VCaP (cell line): ENCODE measurements around the gene WASF3.

Experiments used
- H3K27ac ChIP-seq: fragments of 450-650 bp; 2 replicates; pipeline ENCODE4 v1.5.1; 2017
- TF ChIP-seq, protein P1 (sequence below): fragments of 450-650 bp; conservative IDR thresholded peaks from 2 replicates; pipeline ENCODE4 v1.5.1; 2017; ENCODE audit warnings: mild to moderate bottlenecking, moderate library complexity

WASF3 gene

DNA sequence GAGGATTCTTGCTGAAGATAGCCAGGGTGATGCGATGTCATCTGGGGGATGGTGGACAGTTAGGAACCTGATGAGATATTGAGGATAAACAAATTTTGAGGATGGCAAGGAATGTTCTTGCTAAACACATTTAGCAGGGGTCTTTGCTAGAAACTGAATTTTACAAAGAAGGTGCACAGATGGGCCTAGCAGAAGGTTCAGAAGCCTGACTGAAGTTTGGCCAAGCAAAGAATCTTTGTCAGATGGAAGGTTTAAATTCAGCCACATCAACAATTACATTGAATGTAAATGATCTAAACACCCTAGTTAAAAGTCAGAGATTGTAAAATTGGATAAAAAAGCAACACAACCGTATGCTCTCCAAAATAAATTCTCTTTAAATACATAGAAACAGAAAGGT lies 68.8 kb downstream of the WASF3 start:
- TF ChIP-seq, protein P1, sequence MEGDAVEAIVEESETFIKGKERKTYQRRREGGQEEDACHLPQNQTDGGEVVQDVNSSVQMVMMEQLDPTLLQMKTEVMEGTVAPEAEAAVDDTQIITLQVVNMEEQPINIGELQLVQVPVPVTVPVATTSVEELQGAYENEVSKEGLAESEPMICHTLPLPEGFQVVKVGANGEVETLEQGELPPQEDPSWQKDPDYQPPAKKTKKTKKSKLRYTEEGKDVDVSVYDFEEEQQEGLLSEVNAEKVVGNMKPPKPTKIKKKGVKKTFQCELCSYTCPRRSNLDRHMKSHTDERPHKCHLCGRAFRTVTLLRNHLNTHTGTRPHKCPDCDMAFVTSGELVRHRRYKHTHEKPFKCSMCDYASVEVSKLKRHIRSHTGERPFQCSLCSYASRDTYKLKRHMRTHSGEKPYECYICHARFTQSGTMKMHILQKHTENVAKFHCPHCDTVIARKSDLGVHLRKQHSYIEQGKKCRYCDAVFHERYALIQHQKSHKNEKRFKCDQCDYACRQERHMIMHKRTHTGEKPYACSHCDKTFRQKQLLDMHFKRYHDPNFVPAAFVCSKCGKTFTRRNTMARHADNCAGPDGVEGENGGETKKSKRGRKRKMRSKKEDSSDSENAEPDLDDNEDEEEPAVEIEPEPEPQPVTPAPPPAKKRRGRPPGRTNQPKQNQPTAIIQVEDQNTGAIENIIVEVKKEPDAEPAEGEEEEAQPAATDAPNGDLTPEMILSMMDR, result no peak
- H3K27ac ChIP-seq, result no peak overlapping the region

DNA sequence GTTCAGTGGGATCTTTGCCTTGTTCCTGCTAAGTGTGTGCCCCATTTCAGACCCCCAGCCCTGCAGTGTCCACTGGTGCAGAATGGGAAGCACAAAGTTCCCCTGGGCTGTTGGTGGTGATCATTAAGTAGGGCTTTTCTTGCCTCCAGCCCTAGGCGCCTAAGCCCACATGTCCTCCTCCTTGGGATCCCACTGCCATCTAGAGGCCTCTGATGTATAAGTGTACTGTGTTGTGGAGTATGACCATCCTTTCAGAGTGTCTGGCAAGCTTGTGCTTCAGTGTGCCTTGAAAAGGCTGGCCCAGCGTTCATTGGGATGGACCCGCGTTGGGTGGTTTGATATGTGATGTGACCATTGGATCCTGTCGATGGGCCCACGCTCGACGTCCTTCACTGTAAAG lies 71.2 kb downstream of the WASF3 start:
- H3K27ac ChIP-seq, result no peak overlapping the region
- TF ChIP-seq, protein P1, result 0 out of 2 replicates have a peak, but pooled peaks have one; percentile 25

DNA sequence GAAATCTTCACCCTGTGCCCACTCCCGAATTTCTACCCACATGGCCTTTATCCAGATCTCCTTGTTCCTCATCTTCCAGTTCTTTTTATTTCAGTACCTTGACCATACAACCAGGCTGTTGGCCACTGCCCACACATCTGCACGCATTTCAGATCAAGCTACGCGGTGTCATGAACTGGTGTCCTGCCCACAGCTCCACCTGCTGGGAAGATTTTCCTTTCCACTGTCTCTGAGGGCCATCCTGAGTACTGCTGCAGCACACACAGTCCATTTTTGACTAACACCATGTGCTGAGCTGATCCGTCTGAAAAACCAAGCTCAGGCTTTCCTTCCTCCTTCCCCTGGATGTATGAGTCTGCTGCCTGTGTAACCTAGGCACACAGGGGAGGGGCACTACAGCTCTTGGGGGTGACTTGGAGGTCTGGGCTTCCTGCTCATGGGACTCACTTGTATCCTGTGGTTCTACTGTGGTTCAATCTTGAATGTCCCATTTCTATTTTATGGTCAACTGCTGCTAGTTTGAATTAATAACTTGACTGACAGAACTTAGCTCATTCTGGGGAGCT lies 71.9 kb downstream of the WASF3 start:
- TF ChIP-seq, protein P1, result 0 out of 2 replicates have a peak, but pooled peaks have one; percentile 7
- no peak overlapping the region for H3K27ac ChIP-seq

DNA sequence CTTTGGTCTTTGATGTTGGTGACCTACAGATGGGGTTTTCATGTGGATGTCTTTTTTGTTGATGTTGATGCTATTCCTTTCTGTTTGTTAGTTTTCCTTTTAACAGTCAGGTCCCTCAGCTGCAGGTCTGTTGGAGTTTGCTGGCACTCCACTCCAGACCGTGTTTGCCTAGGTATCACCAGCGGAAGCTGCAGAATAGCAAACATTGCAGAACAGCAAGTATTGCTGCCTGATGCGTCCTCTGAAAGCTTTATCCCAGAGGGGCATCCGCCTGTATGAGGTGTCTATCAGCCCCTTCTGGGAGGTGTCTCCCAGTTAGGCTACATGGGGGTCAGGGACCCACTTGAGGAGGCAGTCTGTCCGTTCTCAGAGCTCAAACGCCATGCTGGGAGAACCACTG lies 78.2 kb downstream of the WASF3 start:
- H3K27ac ChIP-seq, result peak overlapping the region; percentile 89

DNA sequence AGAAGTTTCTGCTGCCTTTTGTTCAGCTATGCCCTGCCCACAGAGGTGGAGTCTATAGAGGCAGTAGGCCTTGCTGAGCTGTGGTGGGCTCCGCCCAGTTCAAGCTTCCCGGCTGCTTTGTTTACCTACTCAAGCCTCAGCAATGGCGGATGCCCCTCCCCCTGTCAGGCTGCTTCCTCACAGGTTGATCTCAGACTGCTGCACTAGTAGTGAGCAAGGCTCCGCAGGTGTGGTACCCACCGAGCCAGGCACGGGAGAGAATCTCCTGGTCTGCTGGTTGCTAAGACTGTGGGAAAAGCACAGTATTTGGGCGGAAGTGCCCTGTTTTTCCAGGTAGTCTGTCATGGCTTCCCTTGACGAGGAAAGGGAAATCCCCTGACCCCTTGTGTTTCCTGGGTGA lies 78.6 kb downstream of the WASF3 start:
- H3K27ac ChIP-seq, result peak overlapping the region; percentile 89

DNA sequence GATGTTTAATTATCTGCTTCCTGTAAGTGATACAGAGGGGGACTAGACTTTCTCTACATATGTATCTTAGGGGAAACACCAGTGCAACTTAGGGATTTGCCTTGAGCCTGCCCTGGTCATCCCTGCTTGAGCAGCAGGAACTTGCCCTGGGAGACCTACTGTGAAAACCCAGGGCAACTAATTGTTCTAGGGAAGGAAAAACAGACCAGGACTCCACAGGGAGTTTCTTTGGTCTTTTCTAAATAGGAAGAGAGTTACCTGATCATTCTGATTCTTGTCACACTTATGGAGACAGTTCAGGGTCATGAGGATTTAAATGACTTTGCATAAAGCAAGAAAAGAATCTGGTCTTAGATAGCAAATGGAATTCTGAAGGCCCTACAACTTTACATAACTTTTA lies 89.1 kb downstream of the WASF3 start:
- TF ChIP-seq, protein P1, result no peak
- no peak overlapping the region for H3K27ac ChIP-seq

DNA sequence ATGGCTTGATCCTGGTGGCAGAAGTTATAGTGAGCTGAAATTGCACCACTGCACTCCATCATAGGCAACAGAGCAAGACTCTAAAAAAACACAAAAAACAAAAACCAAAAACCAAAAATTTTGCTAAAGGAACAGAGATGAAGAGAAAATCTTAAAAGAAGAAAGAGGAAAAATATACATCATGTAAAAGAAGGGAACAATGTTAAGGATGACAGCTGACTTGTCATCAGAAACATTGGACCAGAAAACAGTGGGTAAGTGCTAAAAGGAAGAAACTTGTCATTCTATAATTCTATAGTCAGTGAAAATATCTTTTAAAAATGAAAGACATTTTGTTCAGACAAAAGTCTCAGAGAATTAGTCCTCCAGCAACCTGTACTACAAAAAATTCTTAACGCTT lies 93.8 kb downstream of the WASF3 start:
- TF ChIP-seq, protein P1, result no peak

DNA sequence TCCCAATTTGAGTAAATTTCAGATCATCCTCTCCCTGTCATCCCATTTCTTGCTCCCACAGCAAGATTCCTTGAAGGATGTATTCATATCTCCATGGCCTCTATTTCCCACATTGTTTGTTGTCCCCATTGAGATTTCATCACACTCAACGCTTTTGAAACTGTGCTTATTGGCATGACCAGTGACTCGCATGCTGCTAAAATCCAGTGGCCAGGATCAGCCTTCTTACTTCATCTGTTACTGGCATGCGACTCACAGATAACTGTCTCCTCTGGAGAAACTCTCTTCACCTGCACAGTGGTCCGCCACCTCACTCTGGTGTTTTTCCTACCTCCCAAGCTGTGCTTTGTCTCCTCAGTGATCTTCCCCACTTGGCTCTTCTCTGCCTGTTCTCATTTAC lies 95.8 kb downstream of the WASF3 start:
- TF ChIP-seq, protein P1, result no peak
- H3K27ac ChIP-seq, result no peak overlapping the region

More for the DNA sequence above, 93.8 kb downstream of the WASF3 start:
- H3K27ac ChIP-seq, result no peak overlapping the region

DNA sequence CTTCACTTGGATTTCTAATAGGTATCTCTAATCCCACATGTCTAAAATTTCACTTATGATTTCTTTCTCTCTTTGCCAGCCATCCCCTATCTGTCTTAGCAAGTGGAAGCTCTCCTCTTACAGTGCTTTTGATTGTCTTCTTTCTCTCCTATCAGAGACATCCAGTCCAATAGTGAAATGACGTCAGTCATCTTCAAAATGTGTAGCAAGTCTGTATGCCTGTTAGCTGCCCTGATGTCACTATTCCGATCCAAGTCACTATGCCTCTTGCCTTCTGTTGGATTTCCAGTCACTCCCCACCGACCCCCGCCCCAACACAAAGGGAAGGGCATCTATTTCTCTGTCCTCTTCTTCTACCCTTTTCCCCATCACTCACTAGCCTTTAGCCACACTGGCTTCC lies 96.4 kb downstream of the WASF3 start:
- TF ChIP-seq, protein P1, result no peak
- no peak overlapping the region for H3K27ac ChIP-seq
